GM12872 (cell line): ENCODE data around the gene SLC5A6.

Experiments used
- CTCF ChIP-seq: IDR thresholded peaks from 3 replicates; pipeline ENCODE4 v1.5.1; 2011; ENCODE audit warnings: low read depth, mild to moderate bottlenecking, low read length, moderate library complexity; ENCODE audit not compliant: insufficient read depth

The SLC5A6 gene

DNA sequence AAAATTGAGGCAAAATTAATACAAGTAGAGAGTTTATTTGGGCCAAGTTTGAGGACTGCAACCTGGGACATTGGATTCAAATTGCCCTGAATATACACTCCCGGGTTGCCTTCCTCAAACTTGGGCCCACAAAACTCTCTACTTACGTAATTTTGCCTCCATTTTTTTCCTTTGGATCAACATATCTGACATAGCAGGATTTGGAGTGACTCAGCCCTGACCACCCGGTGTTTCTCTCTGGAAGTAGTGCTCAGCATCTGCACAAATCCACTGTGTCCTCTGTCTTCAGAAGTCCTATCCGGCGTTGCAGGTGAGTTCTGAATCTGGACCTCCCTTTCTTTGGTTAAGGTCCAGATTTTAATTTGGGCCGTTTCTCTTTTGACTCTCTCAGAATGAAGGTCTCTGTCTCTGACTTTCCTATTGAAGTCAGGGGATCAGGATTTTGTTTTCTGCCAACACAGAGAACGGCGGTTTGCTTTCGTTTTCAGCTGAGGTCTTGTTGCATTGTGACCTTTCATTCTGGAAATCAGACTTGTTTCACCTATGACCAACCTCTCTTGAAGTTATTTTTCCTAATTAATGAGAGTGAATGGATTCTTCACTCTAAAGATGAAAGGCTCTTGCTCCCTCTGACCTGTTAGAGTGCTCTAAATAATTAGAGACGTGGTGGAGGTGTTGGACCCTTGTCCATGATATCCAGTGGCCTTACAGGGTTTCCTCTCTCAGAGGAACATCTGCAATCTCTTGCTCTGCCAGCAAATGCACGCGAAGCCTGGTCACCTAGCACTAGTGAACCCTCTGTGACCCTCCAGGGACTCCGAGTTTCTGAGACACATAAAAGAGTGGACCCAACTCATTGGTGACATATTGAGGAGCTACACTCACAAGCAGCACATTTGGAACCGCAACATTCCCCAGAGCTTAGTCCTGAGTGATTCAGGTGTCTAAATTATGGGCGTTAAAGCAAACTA, 49.6 kb downstream of the SLC5A6 start:
- no peak for TF ChIP-seq CTCF

DNA sequence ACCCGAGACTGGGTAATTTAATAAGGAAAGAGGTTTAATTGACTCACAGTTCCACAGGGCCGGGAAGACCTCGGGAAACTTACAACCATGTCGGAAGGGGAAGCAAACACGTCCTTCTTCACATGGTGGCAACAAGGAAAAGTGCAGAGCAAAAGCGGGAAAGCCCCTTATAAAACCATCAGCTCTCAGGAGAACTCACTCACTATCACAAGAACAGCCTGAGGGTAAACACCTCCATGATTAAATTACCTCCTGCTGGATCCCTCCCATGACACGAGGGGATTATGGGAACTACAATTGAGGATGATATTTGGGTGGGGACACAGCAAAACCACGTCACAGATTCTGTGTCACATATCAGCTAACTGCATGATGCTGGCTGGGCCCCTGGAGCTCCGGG, 51.9 kb downstream of the SLC5A6 start:
- TF ChIP-seq CTCF = no peak

GRCh38 chr2:27159271-27159670, 52.8 kb downstream of the SLC5A6 start:
- TF ChIP-seq CTCF = no peak

DNA sequence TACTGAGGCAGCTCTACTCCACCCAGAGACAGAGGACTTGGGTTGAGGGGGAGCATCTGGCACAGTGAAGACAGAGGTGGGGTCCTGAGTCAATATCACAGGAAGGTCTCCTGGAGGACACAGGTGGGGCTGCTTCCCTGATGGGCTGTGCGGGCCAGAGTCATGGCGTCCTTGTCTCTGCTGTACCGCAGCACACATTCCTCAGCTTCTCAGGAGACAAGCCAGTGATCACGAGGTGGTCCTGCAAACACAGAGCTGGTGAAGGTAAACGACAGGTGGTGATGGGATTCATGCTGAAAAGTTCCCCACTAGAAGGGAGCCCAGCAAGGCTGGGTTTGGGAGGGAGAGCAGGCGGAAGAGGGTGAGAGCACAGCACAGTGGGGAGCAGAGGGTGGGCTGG, 53.6 kb downstream of the SLC5A6 start:
- TF ChIP-seq CTCF = no peak

DNA sequence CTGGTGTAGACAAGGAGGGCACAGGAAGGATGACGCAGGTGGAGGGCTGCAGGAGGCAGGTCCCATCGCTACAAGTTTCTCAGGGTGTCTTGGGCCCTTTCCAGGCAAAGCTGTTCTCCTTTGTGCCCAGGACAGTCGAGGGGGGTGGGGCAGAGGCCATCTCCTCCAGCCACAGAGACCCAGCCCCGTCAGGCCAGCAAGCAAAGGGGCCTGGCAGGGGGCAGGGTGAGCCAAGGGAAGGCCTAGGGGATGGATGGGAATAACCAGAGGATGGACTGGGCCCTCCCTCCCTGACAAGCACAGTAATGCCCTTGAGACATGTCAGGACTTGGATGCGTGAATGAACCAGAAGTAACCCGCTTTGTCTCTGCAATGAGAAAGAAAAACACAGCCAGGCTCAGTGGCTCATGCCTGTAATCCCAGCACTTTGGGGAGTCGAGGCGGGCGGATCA, 57.0 kb downstream of the SLC5A6 start:
- no peak for TF ChIP-seq CTCF

DNA sequence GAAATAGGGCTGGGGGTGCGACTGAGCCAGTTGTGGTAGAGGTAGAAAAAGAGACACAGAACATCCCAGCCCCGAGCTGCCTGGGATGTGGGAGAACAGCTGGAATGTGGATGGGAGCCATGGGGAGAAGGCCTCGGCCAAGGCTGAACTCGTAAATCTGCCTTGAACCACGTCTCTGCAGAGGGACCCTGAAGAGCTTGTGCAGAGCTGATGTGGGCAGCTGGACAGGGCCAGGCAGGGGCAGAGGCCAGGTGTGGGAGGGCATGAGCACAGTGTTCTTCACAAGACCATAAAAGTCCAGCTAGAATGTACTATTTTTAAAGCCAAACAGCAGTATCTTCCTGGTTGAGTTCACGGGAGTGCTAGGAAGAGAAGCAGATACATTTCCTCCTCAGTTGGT, 57.6 kb downstream of the SLC5A6 start:
- no peak for TF ChIP-seq CTCF

DNA sequence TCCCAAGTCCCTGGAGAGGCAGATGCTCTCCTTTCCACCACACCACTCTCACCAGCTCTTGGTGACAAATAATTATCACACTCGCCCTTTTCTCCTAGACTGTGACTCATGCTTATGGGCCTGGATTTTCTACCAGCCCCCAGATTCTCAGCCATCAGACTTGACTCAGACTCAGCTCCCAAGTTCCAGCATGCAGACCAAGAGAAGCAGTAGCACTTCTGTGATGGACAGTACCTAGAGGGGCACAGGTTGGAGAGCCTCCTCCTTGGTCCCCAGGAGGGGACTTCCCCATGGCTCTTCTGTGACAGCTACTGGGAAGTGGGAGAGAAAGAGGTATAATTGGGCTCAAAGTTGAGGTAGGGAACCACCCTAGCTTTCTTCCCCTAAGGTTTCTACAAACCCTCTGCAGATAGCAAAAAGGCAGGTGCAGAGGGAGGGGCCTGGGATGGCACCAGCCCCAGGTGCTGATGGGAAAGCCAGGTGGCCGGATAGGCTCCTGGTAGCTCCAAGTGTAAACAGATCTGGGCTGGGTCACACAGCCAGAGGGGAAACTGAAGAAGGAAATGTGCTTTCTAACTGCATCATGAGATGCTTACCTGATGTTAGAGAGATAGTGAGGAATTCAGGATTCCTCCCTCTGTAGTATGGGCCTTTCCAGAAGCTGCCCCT, 59.1 kb downstream of the SLC5A6 start:
- TF ChIP-seq CTCF = no peak
